ENCODE data around the gene ENPP7.

DNA sequence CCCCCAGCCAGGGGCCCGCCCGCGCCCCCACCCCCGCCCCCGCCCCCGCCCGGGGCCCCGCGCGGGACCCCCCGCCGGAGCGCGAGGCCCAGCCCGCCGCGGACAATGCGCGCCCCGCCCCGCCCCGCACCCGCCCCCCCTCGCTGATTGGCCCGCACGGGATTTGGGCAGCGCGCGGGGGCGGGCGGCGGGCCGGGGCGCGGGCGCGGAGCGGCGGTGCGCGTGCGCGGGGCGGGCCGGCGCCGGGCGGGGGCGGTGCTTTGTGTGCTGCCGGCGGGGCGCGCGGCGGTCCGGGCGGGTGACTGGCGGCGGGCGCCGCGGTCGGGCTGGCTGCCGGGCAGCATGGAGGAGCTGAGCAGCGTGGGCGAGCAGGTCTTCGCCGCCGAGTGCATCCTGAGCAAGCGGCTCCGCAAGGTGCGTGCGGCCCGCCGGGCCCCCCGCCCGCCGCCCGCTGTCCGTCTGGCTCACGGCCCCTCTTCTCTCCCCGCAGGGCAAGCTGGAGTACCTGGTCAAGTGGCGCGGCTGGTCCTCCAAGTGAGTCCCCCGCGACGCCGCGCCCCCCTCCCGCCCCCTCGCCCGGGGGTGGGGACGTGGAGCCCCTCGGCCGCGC is 47.3 kb downstream of the ENPP7 start, which contains the start of gene CBX2:
- TF ChIP-seq, protein P1, sequence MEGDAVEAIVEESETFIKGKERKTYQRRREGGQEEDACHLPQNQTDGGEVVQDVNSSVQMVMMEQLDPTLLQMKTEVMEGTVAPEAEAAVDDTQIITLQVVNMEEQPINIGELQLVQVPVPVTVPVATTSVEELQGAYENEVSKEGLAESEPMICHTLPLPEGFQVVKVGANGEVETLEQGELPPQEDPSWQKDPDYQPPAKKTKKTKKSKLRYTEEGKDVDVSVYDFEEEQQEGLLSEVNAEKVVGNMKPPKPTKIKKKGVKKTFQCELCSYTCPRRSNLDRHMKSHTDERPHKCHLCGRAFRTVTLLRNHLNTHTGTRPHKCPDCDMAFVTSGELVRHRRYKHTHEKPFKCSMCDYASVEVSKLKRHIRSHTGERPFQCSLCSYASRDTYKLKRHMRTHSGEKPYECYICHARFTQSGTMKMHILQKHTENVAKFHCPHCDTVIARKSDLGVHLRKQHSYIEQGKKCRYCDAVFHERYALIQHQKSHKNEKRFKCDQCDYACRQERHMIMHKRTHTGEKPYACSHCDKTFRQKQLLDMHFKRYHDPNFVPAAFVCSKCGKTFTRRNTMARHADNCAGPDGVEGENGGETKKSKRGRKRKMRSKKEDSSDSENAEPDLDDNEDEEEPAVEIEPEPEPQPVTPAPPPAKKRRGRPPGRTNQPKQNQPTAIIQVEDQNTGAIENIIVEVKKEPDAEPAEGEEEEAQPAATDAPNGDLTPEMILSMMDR (conservative IDR thresholded peaks at IDR 0.05; ENCODE audit: low read length): no peak
- no peak for TF ChIP-seq EZH2phosphoT487 (IDR thresholded peaks at IDR 0.05; ENCODE audit: borderline replicate concordance)
